Keratinocyte (primary cell): ENCODE measurements around the gene AAGAB.

Experiments
- CTCF ChIP-seq, 3 experiments: IDR thresholded peaks in 1 of 3; conservative IDR thresholded peaks in 1 of 3; optimal IDR thresholded peaks in 1 of 3; 2 replicates in 2 of 3; 3 replicates in 1 of 3; pipeline versions ENCODE3 to v1.5.1; 2011; ENCODE audit warnings: low read length in 3 of 3, mild to moderate bottlenecking in 3 of 3, moderate library complexity in 2 of 3, control low read depth in 1 of 3, inconsistent platforms in 1 of 3; ENCODE audit not compliant: insufficient read depth in 2 of 3; ENCODE audit errors: extremely low read depth in 1 of 3
- EZH2 ChIP-seq: IDR thresholded peaks from one replicate; pipeline ENCODE4 v1.6.1; 2012; ENCODE audit warnings: inconsistent platforms, mild to moderate bottlenecking, low read length, moderate library complexity

- TF ChIP-seq CTCF (optimal IDR thresholded peaks at IDR 0.05 in 1 of 3, IDR thresholded peaks at IDR 0.05 in 1 of 3, conservative IDR thresholded peaks at IDR 0.05 in 1 of 3; ENCODE audit: extremely low read depth in 1 of 3, insufficient read depth in 2 of 3, low read length in 3 of 3) = no peak
- no peak for TF ChIP-seq EZH2
Measured at GRCh38 chr15:67188551-67189218, 65.8 kb downstream of the AAGAB start.
